ENCODE data around the gene BIK.

Gene BIK

DNA sequence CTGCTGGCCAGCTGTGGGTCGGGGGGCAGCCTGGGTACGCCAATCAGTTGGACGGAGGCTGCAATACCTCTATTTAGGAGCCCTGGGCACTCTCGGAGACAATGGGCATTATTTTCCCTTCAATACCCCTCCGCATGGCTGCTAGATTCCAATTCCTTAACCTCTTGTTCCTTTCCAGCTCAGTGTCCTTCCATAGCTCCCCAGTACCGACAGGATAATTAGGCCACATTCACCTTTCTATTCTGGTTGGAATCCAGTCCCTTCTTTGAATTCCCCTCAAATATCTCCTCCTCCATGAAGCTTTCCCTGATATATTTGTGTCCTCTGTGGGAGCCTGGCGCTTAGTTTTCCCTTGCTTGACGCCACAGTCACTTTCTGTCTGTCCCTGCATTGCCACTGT is 4.2 kb upstream of the BIK start:
- no peak for DNase-seq

DNA sequence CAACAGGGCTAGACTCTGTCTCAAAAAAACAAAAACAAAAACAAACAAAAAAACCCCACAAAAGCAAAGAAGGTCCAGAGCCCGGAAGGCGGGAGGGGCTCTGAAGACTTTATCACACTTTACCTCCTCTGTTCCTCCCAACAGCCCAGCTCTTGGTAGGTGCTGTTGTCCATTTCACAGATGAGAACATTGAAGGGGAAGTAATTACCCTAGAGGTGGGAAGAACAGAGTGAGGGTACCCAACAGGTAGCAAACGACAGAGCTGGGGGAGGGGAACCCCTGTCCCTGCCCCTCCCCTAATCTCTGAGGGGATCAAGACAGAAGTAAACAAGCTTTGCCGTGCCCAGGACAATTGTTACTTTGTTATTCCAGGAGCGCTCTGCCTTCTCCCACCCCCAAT is 1.0 kb upstream of the BIK start:
- no peak for DNase-seq

DNA sequence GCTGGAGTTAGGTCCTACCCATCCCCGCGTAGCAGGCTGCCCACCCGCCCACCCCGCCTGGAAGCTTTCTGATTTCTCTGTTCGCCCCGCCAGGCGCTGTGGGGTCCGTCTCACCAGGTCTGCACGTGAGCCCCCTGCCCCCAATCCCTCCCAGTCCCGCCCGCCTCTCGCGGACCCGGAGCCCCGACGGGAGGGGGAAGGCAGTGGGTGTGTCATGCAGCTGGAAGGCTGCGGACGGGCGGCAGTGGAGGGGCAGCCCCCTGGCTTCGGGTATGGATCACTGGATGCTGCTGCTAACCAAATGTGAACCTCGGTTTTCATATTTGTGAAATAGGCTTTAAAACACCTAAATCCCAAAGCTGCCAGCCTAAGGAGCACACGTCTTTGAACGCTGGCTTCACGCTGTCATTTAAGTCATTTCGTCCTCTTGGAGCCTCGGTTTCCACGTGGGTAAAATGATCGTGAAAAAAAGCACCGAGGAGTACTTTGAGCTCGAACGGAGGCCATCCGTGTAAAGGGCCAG is 568 bp upstream of the BIK start:
- no peak for DNase-seq

DNA sequence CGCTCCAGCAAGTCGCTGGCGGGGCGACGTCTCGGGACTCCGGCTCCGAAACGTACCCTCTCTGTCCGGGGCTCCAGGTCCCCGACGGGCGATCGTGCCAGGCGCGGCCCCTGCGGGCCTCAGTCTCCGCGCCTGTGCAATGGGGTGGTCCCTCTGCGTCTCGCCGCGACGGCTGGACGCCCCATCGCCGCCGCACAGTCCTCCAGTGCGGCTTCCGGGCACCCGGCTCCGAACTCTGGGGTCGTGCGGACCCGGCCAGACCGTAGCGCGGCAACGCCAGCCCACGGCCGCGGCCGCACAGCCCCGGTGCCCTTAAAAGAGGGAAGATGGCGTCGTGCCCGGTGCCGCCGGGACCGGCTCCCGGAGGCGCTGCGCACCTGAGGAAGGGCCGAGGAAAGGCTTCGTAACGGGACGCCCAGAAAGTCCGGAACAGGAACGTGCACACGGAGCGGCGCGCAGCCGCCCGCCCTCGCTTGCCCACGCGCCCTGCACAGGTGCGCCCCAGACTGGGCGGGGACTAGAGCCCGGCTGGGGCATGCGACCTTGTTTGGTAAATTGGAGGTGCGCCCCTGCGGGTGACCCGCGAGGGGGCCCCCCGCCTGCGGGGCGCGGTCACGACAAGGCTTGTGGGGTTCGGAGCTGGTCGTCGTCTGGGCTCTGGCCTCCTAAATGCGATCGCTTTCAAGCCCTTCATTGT is 525 bp downstream of the BIK start:
- no peak for DNase-seq

DNA sequence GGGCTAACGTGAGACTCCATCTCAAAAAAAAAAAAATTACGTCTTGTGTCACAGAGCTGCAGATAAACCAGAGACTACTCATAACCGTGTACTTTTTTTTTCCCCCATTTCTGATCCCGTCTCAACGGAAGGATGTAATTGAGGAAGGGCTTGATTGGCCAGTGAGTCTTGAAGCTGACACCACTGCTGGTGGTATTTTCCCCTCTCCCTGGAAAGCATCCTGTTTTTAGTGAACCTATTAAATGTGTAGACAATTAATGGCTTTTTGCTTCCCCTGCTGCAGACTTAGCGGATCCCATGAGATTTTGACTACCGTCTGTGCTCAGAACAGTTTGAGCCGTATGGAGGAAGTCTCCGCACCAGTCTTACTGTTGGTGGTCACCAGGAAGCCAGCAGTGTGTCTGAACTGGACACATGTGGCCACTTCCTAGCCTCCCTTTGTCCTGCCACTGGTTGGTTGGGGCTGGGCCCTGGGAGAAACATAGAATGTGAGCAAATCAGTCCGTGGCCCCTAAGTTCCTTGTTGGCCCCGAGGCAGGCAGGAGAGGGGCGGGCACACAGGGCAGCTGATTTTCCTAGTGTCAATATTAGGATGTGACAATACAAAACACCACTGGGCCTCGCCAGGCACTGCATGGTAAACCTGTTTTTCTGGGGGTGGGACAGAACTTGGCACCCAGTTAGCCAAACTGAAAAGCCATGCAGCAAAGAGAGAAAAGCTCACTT is 3.1 kb downstream of the BIK start:
- DNase-seq: no peak

DNA sequence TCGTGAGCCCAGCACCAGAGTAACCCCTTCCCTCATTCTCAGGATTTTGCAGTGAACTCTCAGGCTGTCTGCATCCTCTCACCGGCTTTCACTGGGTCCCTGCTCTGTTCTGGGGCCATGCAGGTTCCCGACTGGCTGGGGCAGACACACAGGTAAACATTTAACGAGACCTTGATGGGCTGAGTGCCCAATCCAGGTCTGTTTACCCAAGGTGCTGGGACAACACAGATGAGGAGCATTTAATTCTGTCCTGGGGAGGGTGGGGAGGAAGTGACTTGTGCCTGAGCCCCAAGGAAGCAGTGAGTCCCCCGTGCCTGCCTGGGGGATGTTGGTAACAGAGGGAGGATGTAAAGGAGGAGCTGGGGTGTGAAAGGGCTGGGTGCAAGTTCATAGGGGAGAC is 4.4 kb downstream of the BIK start:
- no peak for DNase-seq

DNA sequence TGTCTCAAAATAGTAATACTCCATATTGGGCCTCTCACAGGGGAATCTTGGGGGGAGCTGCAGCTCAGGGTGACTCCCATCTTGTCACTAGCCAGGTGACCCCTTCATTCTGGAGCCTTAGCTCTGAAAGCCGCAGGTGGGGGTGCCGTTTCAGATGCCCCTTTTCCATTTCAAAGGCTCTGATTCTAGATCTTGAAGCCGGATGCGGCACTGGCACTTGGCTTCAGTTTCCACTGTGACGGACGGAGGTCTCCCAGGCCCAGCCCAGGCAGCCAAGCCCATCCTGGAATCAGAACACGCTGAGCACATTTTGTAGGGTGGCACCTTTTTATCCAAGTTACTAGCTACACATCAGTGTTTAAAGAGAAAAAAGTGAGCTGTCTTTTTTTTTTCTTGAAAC is 6.4 kb downstream of the BIK start:
- no peak for DNase-seq

DNA sequence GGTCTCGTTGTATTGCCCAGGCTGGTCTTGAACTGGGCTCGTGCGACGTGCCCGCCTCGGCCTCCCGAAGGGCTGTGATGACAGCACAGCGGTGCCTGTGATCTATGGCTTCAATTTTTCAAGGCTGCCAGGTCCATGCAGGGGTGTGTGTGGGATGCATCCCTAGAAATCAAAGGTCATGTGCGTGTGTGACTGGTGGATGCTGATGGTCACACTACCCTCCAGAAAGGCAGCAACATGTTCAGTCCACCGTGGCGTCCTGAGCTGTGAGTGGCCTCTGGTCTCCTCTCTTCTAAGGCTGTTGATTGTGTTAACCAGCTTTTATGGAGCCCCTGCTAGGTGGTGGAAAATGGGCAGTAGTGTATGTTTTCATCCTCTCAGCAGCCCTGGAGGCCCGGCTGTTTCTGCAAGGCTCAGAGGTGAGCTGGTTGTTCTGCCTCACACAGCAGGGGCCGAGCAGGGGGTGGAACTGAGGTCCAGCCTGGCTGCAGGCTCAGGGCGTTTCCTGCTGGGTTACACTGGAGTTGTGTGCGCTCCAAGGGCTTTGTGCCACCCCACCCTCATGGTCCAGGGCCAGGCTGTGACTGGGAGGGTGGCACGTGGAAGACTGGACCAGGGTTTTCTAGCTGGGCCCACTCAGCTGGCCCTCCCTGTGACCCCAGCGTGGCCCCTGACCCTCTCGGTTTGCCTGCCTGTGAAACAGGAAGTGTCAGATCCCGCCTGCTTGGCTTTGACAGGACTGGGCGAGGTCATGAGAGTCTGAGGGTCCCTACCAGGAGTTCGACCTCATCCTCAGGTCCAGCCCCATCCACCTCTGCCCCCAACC is 7.7 kb downstream of the BIK start:
- DNase-seq: no peak

DNA sequence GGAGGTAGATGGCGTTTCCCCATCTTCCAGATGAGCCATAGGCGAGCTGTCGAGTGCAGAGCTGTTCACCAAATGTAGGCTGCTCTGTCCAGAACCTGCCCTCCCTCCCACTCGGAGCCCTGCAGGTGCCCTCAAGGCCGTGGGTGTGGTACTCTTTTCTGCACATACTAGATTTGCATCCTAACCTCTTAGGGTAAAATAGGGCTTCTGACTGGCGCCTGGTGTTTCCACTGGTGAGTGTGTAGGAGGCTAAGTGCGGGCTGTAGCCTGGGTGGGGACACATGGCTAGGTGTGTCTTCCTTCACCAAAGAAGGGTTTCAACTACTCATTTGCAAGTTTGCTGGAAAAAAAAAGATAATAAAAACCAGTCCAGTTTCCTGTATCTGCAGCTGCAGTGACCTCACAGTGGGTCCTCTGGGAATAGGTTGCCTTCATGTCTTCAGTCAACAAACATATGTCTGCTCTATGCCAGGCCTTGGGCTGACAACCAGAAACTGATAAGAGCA is 8.5 kb downstream of the BIK start:
- DNase-seq: no peak

DNA sequence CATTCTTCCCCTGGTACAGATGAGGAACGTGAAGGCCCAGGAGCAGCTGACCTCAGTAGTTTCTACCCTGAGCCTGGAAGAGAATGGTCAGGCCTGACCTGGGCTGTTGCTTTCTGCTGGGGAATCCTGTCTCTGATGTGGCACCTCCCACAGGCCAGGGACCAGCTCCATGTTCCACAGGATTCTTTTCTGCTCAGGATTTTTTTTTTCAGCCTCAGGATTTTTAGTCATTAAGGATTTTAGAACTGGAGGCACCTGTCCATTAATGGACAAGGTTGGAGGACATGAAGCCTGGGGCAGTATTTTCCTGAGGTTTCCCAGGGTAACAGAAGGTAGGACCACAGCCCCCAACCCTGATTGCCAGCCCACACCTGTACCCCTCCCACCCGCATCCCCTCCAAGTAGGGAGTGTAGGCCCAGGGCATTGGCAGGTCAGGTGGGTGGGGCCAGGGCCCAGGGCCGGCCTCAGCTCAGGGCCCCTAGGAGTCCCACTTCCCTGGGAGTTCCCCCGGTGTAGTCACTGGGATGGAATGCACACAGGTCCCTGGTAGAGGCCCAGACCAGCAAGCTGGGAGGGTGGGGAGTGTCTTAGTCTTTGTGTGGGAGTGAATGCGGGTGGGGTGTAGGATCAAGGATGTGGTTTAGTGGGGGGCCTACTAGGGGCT is 16.1 kb downstream of the BIK start:
- DNase-seq: no peak

DNA sequence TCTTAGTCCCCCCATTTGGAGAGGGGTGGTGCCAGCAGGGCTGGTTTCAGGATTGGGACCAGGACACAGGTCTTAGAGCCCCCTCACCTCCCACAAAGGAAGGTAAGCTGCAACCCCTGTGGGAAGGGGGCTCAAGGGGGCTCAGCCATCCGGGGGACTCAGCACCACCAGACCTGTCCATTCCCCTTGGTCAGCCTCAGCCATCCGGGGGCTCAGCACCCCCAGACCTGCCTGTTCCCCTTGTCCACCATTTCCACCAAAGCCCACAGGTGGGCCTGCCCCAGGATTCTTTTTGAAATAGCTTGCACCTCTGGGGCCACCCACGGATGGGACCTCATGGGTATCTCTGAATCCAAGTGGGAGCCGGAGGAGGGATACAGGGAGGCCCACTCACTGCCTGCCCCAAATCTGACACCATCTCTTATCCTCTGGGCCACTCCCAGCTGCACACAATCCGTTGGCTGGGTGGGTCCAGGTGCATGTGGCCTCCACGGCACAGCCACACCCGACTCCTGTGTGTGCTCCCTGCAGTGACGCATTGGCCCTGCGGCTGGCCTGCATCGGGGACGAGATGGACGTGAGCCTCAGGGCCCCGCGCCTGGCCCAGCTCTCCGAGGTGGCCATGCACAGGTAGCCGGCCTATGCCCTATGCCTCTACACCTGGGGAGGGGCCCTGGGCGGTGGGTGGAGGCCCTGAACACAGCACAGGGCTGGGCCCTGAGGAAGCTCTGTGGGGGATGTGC is 16.8 kb downstream of the BIK start:
- DNase-seq: no peak

DNA sequence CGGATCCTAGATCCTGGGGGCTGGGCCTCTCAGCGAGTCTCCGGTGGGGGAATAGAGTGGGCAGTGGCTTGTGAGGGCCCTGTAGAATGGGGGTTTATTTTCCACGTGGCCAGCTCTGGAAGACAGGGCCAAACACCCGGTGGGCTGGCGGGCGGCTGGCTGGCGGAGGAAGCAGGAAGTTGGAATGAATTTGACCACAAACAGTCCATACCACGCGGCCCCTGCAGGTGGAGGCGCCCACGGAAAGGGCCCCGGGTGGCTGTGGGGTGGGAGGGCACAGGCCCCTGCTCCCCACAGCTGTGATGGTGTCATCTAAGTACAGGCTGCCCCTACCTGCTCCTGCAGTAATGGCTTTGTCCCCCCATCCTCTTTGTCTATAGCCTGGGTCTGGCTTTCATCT is 17.6 kb downstream of the BIK start:
- DNase-seq: no peak

DNA sequence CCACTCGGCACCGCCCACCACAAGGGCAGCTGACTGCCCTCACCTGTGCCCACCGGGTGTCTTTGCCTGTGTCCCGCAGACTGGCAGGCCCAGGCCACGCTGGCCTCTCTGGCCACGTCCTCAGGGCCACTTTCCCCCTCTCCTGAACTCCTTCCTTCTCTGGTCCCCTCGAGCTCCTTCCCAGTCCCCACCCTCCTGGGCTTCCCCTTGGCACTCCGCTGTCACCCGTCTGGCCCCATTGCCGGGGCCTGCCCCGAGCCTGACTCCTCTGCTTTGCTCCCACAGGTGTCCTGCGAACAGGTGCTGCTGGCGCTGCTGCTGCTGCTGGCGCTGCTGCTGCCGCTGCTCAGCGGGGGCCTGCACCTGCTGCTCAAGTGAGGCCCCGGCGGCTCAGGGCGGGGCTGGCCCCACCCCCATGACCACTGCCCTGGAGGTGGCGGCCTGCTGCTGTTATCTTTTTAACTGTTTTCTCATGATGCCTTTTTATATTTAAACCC is 18.4 kb downstream of the BIK start:
- peak; percentile 17 for DNase-seq

DNA sequence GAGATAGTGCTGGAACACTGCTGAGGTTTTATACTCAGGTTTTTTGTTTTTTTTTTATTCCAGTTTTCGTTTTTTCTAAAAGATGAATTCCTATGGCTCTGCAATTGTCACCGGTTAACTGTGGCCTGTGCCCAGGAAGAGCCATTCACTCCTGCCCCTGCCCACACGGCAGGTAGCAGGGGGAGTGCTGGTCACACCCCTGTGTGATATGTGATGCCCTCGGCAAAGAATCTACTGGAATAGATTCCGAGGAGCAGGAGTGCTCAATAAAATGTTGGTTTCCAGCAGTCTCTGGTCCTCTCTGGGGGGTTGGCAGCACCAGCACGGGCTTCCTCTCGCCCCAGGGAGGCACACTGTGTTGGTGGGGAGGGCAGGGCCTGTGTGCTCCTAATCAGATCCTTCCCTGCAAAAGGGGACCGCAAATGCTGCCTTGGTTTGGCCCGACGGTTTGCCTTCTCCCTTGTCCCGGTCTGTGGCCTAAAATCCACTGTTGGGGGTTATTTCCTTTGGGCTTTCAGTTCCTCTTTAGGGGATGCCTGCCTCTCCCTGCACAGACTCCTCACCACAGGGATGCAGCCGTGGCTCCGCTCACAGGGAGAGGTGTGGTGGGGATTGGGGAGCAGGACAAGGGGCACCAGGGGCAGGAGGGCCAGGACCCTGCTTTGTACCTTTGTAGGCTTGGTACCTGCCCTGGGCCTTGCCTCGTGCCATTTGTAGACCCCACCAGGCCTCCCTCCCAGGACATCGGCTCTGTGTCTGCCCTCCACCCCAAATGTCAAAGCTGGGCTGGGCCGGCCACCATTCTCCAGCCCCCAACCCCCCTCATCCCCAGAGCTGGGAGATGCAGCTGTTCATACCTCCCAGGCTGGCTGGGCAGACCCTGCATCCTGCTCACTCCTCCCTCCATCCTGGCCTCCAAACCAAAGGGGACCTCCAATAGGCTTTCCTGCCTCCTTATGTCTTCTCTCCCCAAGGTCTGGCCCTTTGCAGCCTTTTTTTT is 19.2 kb downstream of the BIK start:
- DNase-seq: no peak

DNA sequence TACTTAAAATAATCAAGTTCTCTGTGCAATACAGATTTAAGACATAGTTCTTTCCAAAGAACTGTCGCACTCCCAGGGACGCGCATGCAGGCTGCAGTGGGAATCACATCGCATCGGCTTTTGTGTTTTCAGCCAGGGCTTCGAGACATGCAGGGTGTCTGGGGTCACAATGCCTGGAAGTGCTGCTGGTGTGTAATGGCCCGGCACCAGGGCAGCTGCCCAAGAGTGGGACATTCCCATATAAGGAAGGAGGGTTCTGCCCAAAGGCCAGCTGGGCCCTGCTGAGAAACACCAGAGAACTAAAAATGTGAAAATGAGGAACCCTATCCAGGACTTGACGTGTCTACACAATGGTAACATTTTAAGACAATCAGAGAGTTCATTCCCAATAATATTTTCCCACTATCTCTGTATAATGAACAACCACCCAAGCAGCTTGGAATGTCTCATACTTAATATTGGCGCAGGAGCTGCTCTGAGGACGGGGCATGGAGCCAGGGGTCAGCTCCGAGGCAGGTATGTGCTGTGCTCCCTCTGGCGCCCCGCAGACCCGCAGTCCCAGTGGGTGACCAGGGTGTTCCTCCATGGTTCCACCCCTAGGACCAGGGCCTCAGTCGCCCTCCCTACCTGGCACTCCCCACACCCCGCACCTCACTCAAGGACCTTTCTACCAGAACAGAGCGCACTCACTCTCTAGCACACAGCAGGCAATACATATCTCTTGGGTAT is 21.4 kb downstream of the BIK start:
- DNase-seq: no peak

DNA sequence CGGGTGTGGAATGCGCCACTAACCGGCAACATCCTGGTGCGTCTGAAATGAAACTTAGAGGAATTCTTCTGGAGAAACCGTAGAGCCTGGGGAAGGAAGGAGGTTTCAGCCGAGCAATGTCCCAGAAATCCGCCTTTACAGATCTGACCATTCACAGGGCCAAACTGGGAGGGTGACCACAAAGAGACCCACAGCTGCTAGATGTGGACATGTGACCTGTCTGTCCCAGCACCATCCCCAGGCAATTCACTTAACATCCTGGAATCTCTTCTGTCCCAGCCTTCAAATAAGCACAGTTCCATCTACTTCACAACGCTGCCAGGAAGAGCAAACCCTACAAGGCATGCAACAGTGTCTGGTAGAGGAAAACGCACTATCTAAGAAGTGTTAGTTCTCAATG is 22.9 kb downstream of the BIK start:
- no peak for DNase-seq

DNA sequence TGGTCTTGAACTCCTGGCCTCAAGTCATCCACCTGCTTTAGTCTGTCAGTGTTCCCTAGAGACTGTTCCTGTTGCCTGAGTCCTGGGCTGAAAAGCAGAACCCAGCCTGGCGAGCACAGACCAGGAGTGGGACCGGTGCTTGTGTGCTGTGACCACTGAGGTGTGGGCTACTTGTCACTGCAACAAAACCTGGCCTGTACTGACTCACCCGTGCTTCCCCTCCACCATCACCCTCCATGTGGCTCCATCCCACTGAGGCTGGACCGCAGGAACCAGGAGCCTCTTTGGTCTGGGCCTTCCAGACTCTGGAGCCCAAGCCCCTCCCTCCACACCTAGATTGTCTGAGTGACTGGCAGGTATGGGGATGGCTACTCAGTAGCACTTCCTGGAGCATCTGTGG is 24.0 kb downstream of the BIK start:
- DNase-seq: no peak

DNA sequence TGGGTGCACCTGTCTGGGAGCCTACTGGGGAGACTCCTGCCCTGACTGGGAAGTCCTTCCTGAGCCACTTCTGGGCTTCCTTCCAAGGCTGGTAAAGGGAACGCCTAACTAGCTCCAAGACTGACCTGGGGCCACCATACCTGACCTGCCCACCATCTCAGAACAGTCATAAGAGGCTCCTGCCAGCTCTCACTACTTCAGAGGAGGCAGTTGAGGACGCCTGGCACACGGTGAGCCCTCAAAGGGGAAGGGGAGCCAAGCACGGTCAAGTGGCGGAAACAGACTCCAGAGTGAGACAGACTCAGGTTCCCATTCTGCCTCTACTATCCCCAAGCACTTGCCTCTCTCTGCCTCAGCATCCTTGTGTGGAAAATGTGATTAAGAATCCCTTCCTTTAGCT is 25.0 kb downstream of the BIK start:
- DNase-seq: no peak

DNA sequence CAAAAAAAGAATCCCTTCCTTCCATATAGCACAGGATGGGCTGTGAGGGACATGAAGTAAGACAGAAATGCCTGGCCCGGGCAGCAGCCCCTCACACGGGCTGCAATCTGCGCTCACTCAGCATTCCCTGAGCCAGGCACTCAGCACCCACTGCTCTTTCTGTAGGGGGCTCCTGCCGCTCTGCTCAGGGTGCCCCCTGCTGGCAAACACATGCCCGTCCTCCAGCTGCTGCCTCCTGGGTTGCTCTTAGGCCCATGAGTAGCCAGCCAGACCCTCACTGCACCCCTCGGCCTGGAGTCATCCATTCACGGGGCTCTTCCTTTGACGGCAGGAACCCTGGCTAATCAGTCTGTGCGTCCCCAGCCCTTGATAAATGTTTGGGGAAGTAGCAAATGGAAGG is 25.7 kb downstream of the BIK start:
- no peak for DNase-seq

DNA sequence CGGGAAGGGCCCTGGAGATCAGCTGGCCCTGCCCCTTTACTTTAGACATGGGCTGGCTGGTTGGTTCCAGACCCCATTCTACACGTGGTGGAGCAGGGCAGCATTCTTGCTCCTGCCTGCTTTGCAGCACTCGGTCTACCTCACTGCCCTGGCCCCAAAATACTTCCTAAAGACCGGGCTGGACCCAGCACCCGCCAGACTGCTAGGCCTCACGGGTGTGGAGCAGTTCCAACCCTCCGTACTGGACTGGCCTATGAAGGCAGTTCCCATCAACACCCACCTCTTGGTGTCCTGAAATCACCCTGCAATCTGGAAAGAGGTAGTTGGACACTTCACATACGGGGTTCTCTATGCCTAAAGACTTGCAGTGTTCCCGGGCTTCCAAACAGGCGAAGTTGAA is 26.3 kb downstream of the BIK start:
- no peak for DNase-seq
